Measurements from ENCODE around the gene PVALEF.

DNA sequence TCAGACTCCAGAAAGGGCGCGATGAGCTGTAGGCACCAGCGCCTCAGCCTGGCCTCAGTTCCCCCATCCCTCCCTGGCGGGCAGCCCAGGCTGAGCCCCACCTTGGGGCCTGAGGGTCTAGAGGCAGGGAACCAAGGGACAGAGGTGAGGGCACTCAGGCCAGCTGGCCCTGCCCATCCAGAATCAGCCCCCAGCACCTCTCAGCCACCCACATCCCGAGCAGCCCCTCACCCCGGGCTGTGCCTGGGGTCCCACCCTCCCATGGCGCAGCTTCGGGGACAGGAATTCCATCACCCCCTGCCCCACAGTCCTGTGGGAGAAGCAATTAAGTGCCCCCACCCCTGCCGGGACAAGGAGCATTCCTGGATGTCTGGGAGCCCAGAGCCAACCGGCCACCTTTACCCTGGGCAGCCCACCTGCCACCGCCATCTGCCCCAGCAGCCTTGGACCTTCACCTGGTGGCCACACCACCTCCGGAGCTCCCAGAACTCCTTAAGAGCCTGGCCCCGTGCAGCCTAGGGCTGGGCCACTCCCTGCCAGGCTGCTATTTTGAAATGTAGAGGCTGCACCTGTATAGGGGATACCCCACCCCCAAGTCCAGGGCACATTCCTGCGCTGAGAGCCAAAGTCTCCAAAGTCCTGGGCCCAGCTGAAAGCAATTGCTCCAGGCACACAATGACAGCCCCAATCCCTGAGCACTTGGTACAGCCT lies 33.7 kb upstream of the PVALEF start:
- TF ChIP-seq, protein P1, sequence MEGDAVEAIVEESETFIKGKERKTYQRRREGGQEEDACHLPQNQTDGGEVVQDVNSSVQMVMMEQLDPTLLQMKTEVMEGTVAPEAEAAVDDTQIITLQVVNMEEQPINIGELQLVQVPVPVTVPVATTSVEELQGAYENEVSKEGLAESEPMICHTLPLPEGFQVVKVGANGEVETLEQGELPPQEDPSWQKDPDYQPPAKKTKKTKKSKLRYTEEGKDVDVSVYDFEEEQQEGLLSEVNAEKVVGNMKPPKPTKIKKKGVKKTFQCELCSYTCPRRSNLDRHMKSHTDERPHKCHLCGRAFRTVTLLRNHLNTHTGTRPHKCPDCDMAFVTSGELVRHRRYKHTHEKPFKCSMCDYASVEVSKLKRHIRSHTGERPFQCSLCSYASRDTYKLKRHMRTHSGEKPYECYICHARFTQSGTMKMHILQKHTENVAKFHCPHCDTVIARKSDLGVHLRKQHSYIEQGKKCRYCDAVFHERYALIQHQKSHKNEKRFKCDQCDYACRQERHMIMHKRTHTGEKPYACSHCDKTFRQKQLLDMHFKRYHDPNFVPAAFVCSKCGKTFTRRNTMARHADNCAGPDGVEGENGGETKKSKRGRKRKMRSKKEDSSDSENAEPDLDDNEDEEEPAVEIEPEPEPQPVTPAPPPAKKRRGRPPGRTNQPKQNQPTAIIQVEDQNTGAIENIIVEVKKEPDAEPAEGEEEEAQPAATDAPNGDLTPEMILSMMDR (IDR thresholded peaks at IDR 0.05), result no peak
- no peak for TF ChIP-seq POLR2AphosphoS5 (IDR thresholded peaks at IDR 0.05)
- no peak for TF ChIP-seq POLR2A (IDR thresholded peaks at IDR 0.05; ENCODE audit: low read depth)
- TF ChIP-seq EP300 (IDR thresholded peaks at IDR 0.05), result no peak

Data from esophagus muscularis mucosa (tissue), 4 donors.